CD4-positive, alpha-beta T cell treated with Interleukin-10 for 1 hour (primary cell): ENCODE data around the gene SLC2A14.
"Not testable (repeated sequence)": the region's sequence is repeated elsewhere in the genome, so short reads cannot be mapped to it uniquely, and the experiment has no call there.

Experiments
- DNase-seq: peaks from one replicate; pipeline ENCODE4 v3.0.0-alpha.2; 2020

The SLC2A14 gene

GRCh38 chr12:7872566-7873319 lies at the start of gene SLC2A14:
SLC2A14 (minus strand) TSS chr12:7872915; CDS start chr12:7869880, 3,035 bp downstream.
- DNase-seq = no peak

- not testable (repeated sequence) for DNase-seq
Measured at GRCh38 chr12:7921181-7921580, 48.5 kb upstream of the SLC2A14 start.

GRCh38 chr12:7918268-7918590 lies 45.5 kb upstream of the SLC2A14 start:
- peak; percentile 23 for DNase-seq

- DNase-seq = peak; percentile 31
Measured at GRCh38 chr12:7917392-7918267, 44.9 kb upstream of the SLC2A14 start.

GRCh38 chr12:7916936-7917335 lies 44.2 kb upstream of the SLC2A14 start:
- peak; percentile 40 for DNase-seq

GRCh38 chr12:7915661-7916403 lies 43.1 kb upstream of the SLC2A14 start:
- peak; percentile 47 for DNase-seq

GRCh38 chr12:7910106-7910505 lies 37.4 kb upstream of the SLC2A14 start:
- DNase-seq = not testable (repeated sequence)

GRCh38 chr12:7907009-7907408 lies 34.3 kb upstream of the SLC2A14 start:
- DNase-seq = peak; percentile 19

- not testable (repeated sequence) for DNase-seq
Measured at GRCh38 chr12:7906303-7906702, 33.6 kb upstream of the SLC2A14 start.

- not testable (repeated sequence) for DNase-seq
Measured at GRCh38 chr12:7905600-7906125, 32.9 kb upstream of the SLC2A14 start.

GRCh38 chr12:7905071-7905470 lies 32.4 kb upstream of the SLC2A14 start:
- no peak for DNase-seq

GRCh38 chr12:7902416-7902815 lies 29.7 kb upstream of the SLC2A14 start:
- not testable (repeated sequence) for DNase-seq

- no peak for DNase-seq
Measured at GRCh38 chr12:7899755-7900154, 27.0 kb upstream of the SLC2A14 start.

- not testable (repeated sequence) for DNase-seq
Measured at GRCh38 chr12:7896726-7897125, 24.0 kb upstream of the SLC2A14 start.

- DNase-seq = no peak
Measured at GRCh38 chr12:7892186-7892980, 19.7 kb upstream of the SLC2A14 start.

GRCh38 chr12:7884689-7885088 lies 12.0 kb upstream of the SLC2A14 start:
- DNase-seq = no peak

GRCh38 chr12:7881736-7882120 lies 9.0 kb upstream of the SLC2A14 start:
- not testable (repeated sequence) for DNase-seq

GRCh38 chr12:7880952-7881735 lies 8.4 kb upstream of the SLC2A14 start:
- DNase-seq = not testable (repeated sequence)

GRCh38 chr12:7879246-7879645 lies 6.5 kb upstream of the SLC2A14 start:
- no peak for DNase-seq

GRCh38 chr12:7877420-7877819 lies 4.7 kb upstream of the SLC2A14 start:
- no peak for DNase-seq

GRCh38 chr12:7870335-7870734 lies 2.4 kb downstream of the SLC2A14 start:
- no peak for DNase-seq
